Kidney (tissue), 14 donors: ENCODE results near the gene LTF. TPM values are rescaled to one million over a fixed set of nuclear protein-coding genes. Genes with fewer than 3 reads are reported as not detected.

Source experiments
- DNase-seq, 5 donors: peaks; one replicate each; pipeline ENCODE4 v3.0.0-alpha.2; 2013 to 2020
- FAIRE-seq: peaks from 2 replicates; lab custom pipeline; 2012; peaks lifted over from hg19 to GRCh38; lab: Jason Lieb, UNC
- H3K27ac ChIP-seq, 2 donors: one replicate each; pipeline ENCODE4 v1.7.0; 2013; ENCODE audit warnings: low read depth in 2 of 2, low read length in 2 of 2, inconsistent platforms in 1 of 2
- H3K27me3 ChIP-seq: one replicate; pipeline ENCODE4 v1.7.1; 2013; ENCODE audit warnings: low read length, inconsistent platforms; ENCODE audit not compliant: control insufficient read depth, insufficient read depth
- H3K36me3 ChIP-seq, 3 donors: one replicate each; pipeline versions ENCODE4 v1.7.0 to v1.7.1; 2013; ENCODE audit warnings: low read length in 3 of 3, control low read depth in 1 of 3, inconsistent platforms in 1 of 3; ENCODE audit not compliant: insufficient read depth in 3 of 3, control insufficient read depth in 2 of 3
- H3K4me1 ChIP-seq, 3 donors: one replicate each; pipeline versions ENCODE4 v1.7.0 to v1.7.1; 2013; ENCODE audit warnings: low read length in 3 of 3, inconsistent platforms in 1 of 3, low read depth in 1 of 3; ENCODE audit not compliant: control insufficient read depth in 2 of 3, insufficient read depth in 2 of 3
- H3K4me3 ChIP-seq, 3 donors: one replicate each; pipeline versions ENCODE4 v1.7.0 to v1.8.1; 2013; ENCODE audit warnings: low read length in 3 of 3, control low read depth in 1 of 3, inconsistent platforms in 1 of 3
- H3K9ac ChIP-seq, 3 donors: one replicate each; pipeline versions ENCODE4 v1.7.0 to v1.7.1; 2013; ENCODE audit warnings: low read length in 3 of 3, control low read depth in 1 of 3, inconsistent platforms in 1 of 3
- H3K9me3 ChIP-seq, 3 donors: one replicate each; pipeline versions ENCODE4 v1.7.0 to v1.7.1; 2013; ENCODE audit warnings: low read length in 3 of 3, control low read depth in 1 of 3, inconsistent platforms in 1 of 3; ENCODE audit not compliant: control insufficient read depth in 2 of 3, insufficient read depth in 1 of 3
- intact Hi-C: fragments of 100-400 bp; cut with DNase I; formaldehyde crosslinking; loops from one replicate; pipeline ENCODE4 v1.11.1; 2022
- polyA plus RNA-seq: library from polyadenylated mRNA; stranded (reverse); fragments of 350-450 nt; fragmentation: Illumina TruSeq; extraction: RNeasy Lipid Tissue Mini Kit (QIAGEN cat#74804); gene quantifications from one replicate; pipeline ENCODE4 v1.2.3, GENCODE V29; 2014; ENCODE audit warnings: low read depth, low replicate concordance; ENCODE audit not compliant: insufficient read depth
- total RNA-seq: library from RNA; stranded (reverse); fragmentation: NEBNext Ultra II Directional; extraction: Animal tissue kit (Norgen Biotek cat#: 25700); gene quantifications from one replicate; pipeline ENCODE4 v1.2.1, GENCODE V29; 2021
- TF ChIP-seq, protein P1 (sequence below): IDR thresholded peaks from 3 replicates; pipeline ENCODE4 v1.5.1; 2012; ENCODE audit warnings: mild to moderate bottlenecking, moderate library complexity, borderline replicate concordance; ENCODE audit not compliant: insufficient read depth; ENCODE audit errors: extremely low read depth
- donor health status: control.
- donor health status: control.
- donor health status: control.
- donor health status: control.
- donor health status: control.
- donor health status: DM: yes; HTN: yes; CAD: no.
- donor health status: Normal renal cell carcinoma (clear cell type).

LTF gene
- total and polyA plus RNA-seq, 2 donors from 2014 or later = 34.7 to 1,823 TPM

DNA sequence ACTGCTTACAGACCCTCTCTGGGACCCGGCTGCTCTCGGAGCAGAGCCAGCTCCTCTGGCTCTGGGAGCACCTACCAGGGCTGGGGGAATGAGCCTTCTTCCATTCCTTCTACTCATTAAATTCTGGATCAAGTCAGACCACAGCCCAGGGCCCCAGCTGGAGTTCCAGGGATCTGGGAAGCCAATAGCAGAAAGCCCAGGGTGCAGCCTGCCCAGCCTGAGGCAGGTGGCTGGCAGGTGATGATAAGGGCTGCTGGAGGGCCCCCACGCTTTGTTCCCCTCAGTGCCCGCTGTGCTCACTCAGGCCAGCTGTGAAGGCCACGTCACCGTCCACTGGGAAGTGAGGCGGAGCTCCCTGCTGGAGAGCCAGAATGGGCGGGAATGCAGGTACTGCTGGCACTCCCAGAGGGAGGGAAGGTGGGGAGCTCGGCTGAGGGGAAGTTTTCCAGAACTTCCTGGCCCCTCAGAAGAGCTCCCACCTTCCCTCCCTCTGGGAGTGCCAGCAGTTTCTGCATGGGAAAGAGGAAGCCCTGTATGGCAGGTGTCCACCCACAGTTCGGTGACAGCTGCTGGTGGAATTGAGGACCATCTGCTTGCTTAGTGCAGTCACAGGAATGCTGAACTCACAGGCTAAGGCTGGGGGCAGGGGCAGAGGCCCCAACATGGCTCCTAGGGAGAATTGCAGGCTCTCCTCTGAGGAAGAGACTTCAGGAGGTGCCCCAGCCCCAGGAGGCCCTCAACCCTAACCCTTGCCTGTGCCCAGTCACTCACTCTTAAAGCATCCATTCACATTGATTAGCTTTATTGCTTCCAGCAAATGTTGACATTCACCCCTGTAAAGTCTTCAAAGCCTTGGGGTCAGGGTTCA is 20.4 kb upstream of the LTF start:
- Histone ChIP-seq H3K36me3 (no peaks in the 10 kb centered on the region), H3K27me3 (no peaks in the 10 kb centered on the region), H3K4me1 (peaks cover 0 to 24% (median 14%) of the 10 kb centered on the region in 3 donors), H3K9ac (no peak overlapping the region), H3K9me3 (no peaks in the 10 kb centered on the region), H3K4me3 (no peak overlapping the region), H3K27ac (peak overlapping the region; percentile 25 to 78)
- TF ChIP-seq, protein P1, sequence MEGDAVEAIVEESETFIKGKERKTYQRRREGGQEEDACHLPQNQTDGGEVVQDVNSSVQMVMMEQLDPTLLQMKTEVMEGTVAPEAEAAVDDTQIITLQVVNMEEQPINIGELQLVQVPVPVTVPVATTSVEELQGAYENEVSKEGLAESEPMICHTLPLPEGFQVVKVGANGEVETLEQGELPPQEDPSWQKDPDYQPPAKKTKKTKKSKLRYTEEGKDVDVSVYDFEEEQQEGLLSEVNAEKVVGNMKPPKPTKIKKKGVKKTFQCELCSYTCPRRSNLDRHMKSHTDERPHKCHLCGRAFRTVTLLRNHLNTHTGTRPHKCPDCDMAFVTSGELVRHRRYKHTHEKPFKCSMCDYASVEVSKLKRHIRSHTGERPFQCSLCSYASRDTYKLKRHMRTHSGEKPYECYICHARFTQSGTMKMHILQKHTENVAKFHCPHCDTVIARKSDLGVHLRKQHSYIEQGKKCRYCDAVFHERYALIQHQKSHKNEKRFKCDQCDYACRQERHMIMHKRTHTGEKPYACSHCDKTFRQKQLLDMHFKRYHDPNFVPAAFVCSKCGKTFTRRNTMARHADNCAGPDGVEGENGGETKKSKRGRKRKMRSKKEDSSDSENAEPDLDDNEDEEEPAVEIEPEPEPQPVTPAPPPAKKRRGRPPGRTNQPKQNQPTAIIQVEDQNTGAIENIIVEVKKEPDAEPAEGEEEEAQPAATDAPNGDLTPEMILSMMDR = no peak
- FAIRE-seq (no peak), DNase-seq (peak; percentile 76 to 94 (median 78))
- intact Hi-C loops = no loop called here

DNA sequence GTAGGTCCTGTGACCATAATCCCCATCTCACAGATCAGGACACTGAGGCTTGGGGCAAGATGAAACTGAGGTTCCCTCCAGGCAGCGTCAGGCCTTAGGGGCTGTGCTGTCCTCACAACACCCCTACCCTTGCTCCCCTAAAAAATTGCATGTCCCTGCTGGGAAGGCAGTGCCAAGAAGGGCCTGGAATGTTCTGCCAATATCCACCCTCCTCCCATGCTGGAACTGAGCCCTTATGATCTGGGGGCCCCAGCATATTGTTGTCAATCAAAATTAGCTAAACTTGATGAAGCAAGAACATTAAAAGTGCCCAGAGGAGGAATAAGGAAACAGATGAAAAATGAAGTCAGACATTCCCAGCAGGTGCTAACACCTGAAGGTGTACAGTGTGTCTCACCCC is 19.7 kb upstream of the LTF start:
- DNase-seq = no peak
- Histone ChIP-seq H3K27me3 (no peaks in the 10 kb centered on the region), H3K27ac (no peak overlapping the region), H3K36me3 (no peaks in the 10 kb centered on the region), H3K4me3 (no peak overlapping the region), H3K9ac (no peak overlapping the region), H3K9me3 (no peaks in the 10 kb centered on the region), H3K4me1 (peaks cover 0 to 24% (median 14%) of the 10 kb centered on the region in 3 donors)
- intact Hi-C loops = no loop called here
- FAIRE-seq = no peak
- TF ChIP-seq, protein P1 = no peak

DNA sequence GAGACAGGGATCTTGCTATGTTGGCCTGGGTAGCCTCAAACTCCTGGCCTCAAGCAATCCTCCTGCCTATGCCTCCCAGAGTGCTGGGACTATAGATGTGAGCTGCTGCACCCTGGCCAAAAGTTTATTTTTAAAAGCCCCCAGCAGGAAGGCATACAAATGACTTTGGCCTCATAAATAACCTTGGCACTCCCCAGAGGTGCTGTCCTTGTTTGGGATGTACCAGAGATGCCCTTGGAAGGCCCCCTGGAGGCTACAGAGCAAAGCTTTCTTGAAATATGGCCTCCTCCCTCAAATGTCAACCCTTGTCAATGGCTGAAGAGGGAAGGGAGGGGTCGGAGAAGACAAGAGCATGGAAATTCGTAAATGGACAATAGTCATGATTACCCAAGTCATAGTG is 19.1 kb upstream of the LTF start:
- DNase-seq (no peak), FAIRE-seq (no peak)
- Histone ChIP-seq H3K9me3 (no peaks in the 10 kb centered on the region), H3K4me1 (peaks cover 0 to 18% (median 10%) of the 10 kb centered on the region in 3 donors), H3K27ac (no peak overlapping the region), H3K36me3 (no peaks in the 10 kb centered on the region), H3K9ac (no peak overlapping the region), H3K27me3 (no peaks in the 10 kb centered on the region), H3K4me3 (no peak overlapping the region)
- intact Hi-C loops = no loop called here
- TF ChIP-seq, protein P1 = no peak
